GM19099 (cell line): ENCODE results near the gene FOXN3.

Experiments used
- POLR2A ChIP-seq: IDR thresholded peaks from 3 replicates; pipeline ENCODE4 v1.6.1; 2011; ENCODE audit warnings: low read depth; ENCODE audit not compliant: insufficient read length; ENCODE audit errors: extremely low read depth

Gene FOXN3

GRCh38 chr14:89405712-89406111 lies 11.3 kb downstream of the FOXN3 start:
- no peak for TF ChIP-seq POLR2A

- TF ChIP-seq POLR2A, result no peak
Measured at GRCh38 chr14:89402363-89402762, 14.7 kb downstream of the FOXN3 start.

- no peak for TF ChIP-seq POLR2A
Measured at GRCh38 chr14:89401761-89402160, 15.3 kb downstream of the FOXN3 start.

GRCh38 chr14:89401241-89401640 lies 15.8 kb downstream of the FOXN3 start:
- no peak for TF ChIP-seq POLR2A

GRCh38 chr14:89400529-89400928 lies 16.5 kb downstream of the FOXN3 start:
- no peak for TF ChIP-seq POLR2A

- TF ChIP-seq POLR2A, result no peak
Measured at GRCh38 chr14:89399594-89400068, 17.4 kb downstream of the FOXN3 start.

- TF ChIP-seq POLR2A, result no peak
Measured at GRCh38 chr14:89399157-89399556, 17.9 kb downstream of the FOXN3 start.

- no peak for TF ChIP-seq POLR2A
Measured at GRCh38 chr14:89397569-89398230, 19.3 kb downstream of the FOXN3 start.

GRCh38 chr14:89394972-89395371 lies 22.1 kb downstream of the FOXN3 start:
- TF ChIP-seq POLR2A, result no peak

GRCh38 chr14:89393222-89393745 lies 23.7 kb downstream of the FOXN3 start:
- TF ChIP-seq POLR2A, result no peak

- TF ChIP-seq POLR2A, result no peak
Measured at GRCh38 chr14:89392181-89392580, 24.9 kb downstream of the FOXN3 start.

GRCh38 chr14:89391556-89391955 lies 25.5 kb downstream of the FOXN3 start:
- no peak for TF ChIP-seq POLR2A

GRCh38 chr14:89391123-89391522 lies 25.9 kb downstream of the FOXN3 start:
- TF ChIP-seq POLR2A, result no peak

GRCh38 chr14:89388853-89389252 lies 28.2 kb downstream of the FOXN3 start:
- TF ChIP-seq POLR2A, result no peak

- TF ChIP-seq POLR2A, result no peak
Measured at GRCh38 chr14:89387922-89388685, 28.9 kb downstream of the FOXN3 start.
